CD1c-positive myeloid dendritic cell (primary cell): ENCODE data around the gene RAET1E.
"Not testable (repeated sequence)": the region's sequence is repeated elsewhere in the genome, so short reads cannot be mapped to it uniquely, and the experiment has no call there.

Experiments
- DNase-seq: peaks from one replicate; pipeline ENCODE4 v3.0.0-alpha.2; 2016; ENCODE audit errors: extremely low spot score

Gene RAET1E

GRCh38 chr6:149861603-149862423, 36.1 kb downstream of the RAET1E start:
- DNase-seq: no peak

GRCh38 chr6:149860834-149861602, 36.9 kb downstream of the RAET1E start:
- no peak for DNase-seq

GRCh38 chr6:149860513-149860833, 37.4 kb downstream of the RAET1E start:
- DNase-seq: no peak

- no peak for DNase-seq
Measured at GRCh38 chr6:149859938-149860337, 38.0 kb downstream of the RAET1E start.

GRCh38 chr6:149859368-149859767, 38.5 kb downstream of the RAET1E start:
- no peak for DNase-seq

GRCh38 chr6:149857541-149857940, 40.4 kb downstream of the RAET1E start:
- no peak for DNase-seq

GRCh38 chr6:149856256-149856994, 41.5 kb downstream of the RAET1E start:
- no peak for DNase-seq

- no peak for DNase-seq
Measured at GRCh38 chr6:149855741-149856140, 42.2 kb downstream of the RAET1E start.

- DNase-seq: no peak
Measured at GRCh38 chr6:149855040-149855654, 42.8 kb downstream of the RAET1E start.

GRCh38 chr6:149854532-149854931, 43.4 kb downstream of the RAET1E start:
- no peak for DNase-seq

- not testable (repeated sequence) for DNase-seq
Measured at GRCh38 chr6:149854017-149854416, 43.9 kb downstream of the RAET1E start.

- DNase-seq: no peak
Measured at GRCh38 chr6:149852881-149853280, 45.0 kb downstream of the RAET1E start.

- peak; percentile 49 for DNase-seq
Measured at GRCh38 chr6:149852180-149852579, 45.7 kb downstream of the RAET1E start.

- no peak for DNase-seq
Measured at GRCh38 chr6:149851461-149852110, 46.3 kb downstream of the RAET1E start.

- DNase-seq: not testable (repeated sequence)
Measured at GRCh38 chr6:149848343-149848742, 49.6 kb downstream of the RAET1E start.
